ENCODE data around the gene FANCI.

- no peak for TF ChIP-seq POLR2A (IDR thresholded peaks at IDR 0.05)
- TF ChIP-seq, protein P1, sequence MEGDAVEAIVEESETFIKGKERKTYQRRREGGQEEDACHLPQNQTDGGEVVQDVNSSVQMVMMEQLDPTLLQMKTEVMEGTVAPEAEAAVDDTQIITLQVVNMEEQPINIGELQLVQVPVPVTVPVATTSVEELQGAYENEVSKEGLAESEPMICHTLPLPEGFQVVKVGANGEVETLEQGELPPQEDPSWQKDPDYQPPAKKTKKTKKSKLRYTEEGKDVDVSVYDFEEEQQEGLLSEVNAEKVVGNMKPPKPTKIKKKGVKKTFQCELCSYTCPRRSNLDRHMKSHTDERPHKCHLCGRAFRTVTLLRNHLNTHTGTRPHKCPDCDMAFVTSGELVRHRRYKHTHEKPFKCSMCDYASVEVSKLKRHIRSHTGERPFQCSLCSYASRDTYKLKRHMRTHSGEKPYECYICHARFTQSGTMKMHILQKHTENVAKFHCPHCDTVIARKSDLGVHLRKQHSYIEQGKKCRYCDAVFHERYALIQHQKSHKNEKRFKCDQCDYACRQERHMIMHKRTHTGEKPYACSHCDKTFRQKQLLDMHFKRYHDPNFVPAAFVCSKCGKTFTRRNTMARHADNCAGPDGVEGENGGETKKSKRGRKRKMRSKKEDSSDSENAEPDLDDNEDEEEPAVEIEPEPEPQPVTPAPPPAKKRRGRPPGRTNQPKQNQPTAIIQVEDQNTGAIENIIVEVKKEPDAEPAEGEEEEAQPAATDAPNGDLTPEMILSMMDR (IDR thresholded peaks at IDR 0.05): no peak
- no peak for TF ChIP-seq EP300 (IDR thresholded peaks at IDR 0.05)
- TF ChIP-seq POLR2AphosphoS5 (IDR thresholded peaks at IDR 0.05): no peak
These were observed 105.4 kb downstream of the FANCI start for GRCh38 chr15:89349206-89349558.
